Epithelial cell of esophagus (primary cell): Measurements from ENCODE around the gene POU4F1.

ENCODE experiments used
- DNase-seq: peaks from one replicate; pipeline ENCODE4 v3.0.0; 2010; ENCODE audit warnings: low read depth
- H3K4me3 ChIP-seq: 2 replicates; pipeline ENCODE4 v1.5.1; 2011; ENCODE audit warnings: mild to moderate bottlenecking, low read length, control low read depth
- CTCF ChIP-seq: IDR thresholded peaks from 2 replicates; pipeline ENCODE4 v1.5.1; 2011; ENCODE audit warnings: low read depth, mild to moderate bottlenecking, low read length, control low read depth, inconsistent platforms; ENCODE audit not compliant: insufficient read depth; ENCODE audit errors: missing control alignments

POU4F1 gene

DNA sequence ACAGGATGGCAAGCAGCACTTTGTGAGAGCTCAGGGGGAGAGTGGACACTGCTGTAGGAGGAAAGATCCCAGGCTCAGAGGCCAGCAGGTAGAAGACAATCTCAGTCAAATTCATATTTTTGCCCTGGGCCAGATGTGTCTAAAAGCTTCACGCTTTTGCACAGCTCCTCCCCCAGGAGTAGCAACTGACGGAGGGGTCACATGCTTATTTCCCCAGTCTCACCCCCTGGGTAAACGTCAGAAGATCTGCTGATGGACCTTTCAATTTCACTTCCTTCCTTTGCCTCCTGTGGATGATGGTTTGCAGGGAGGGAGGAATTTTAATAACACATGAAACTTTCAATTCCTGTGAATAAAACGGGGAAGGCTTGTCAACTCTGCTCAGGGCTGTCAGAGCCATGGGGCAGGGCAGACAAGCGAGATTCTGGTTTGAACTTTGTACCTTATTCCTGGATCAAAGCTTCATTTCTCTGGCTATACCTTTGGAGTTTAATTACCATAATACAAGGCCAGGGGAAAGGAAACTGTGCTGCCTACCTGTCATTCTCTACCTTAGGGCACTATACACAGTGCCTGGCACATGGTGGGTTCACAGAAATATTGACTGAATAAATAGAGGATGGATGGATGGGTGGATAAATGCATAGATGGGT is 41.0 kb downstream of the POU4F1 start:
- no peak overlapping the region for H3K4me3 ChIP-seq
- no peak for TF ChIP-seq CTCF
- DNase-seq: no peak
